ENCODE results near the gene ETV5. TPM values are rescaled to one million over a fixed set of nuclear protein-coding genes. Genes with fewer than 3 reads are reported as not detected.

The ETV5 gene
- total and polyA plus RNA-seq, 4 donors = 3.3 to 14.9 (median 5.5) TPM

GRCh38 chr3:186052096-186052840 lies 56.6 kb downstream of the ETV5 start:
- Histone ChIP-seq H3K27ac (ENCODE audit: low read depth in 1 of 2, low read length in 2 of 2) (no peak overlapping the region), H3K36me3 (ENCODE audit: control insufficient read depth in 4 of 4, insufficient read depth in 3 of 4, low read depth in 1 of 4, low read length in 3 of 4) (peaks cover 1 to 9% (median 5%) of the 10 kb centered on the region in 4 donors), H3K4me3 (ENCODE audit: low read depth in 1 of 3, low read length in 3 of 3) (no peak overlapping the region), H3K27me3 (ENCODE audit: control insufficient read depth in 4 of 4, insufficient read depth in 4 of 4, low read length in 3 of 4) (no peaks in the 10 kb centered on the region), H3K4me1 (ENCODE audit: control insufficient read depth in 4 of 4, insufficient read depth in 4 of 4, low read length in 3 of 4) (no peaks in the 10 kb centered on the region), H3K9me3 (ENCODE audit: control insufficient read depth in 4 of 4, low read length in 3 of 4) (no peaks in the 10 kb centered on the region), H3K9ac (ENCODE audit: low read depth in 1 of 2, low read length in 2 of 2) (no peak overlapping the region)
- TF ChIP-seq, protein P1, sequence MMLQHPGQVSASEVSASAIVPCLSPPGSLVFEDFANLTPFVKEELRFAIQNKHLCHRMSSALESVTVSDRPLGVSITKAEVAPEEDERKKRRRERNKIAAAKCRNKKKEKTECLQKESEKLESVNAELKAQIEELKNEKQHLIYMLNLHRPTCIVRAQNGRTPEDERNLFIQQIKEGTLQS (IDR thresholded peaks at IDR 0.05) = no peak
- TF ChIP-seq YY1 (IDR thresholded peaks at IDR 0.05) = no peak
- TF ChIP-seq, protein P2, sequence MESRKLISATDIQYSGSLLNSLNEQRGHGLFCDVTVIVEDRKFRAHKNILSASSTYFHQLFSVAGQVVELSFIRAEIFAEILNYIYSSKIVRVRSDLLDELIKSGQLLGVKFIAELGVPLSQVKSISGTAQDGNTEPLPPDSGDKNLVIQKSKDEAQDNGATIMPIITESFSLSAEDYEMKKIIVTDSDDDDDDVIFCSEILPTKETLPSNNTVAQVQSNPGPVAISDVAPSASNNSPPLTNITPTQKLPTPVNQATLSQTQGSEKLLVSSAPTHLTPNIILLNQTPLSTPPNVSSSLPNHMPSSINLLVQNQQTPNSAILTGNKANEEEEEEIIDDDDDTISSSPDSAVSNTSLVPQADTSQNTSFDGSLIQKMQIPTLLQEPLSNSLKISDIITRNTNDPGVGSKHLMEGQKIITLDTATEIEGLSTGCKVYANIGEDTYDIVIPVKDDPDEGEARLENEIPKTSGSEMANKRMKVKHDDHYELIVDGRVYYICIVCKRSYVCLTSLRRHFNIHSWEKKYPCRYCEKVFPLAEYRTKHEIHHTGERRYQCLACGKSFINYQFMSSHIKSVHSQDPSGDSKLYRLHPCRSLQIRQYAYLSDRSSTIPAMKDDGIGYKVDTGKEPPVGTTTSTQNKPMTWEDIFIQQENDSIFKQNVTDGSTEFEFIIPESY (IDR thresholded peaks at IDR 0.05) = no peak
- no peak for TF ChIP-seq GABPA (IDR thresholded peaks at IDR 0.05 in 1 of 2, conservative IDR thresholded peaks at IDR 0.05 in 1 of 2)
- no peak for TF ChIP-seq CTCF (IDR thresholded peaks at IDR 0.05; ENCODE audit: low read depth, low read length, missing input control)
- TF ChIP-seq FOXA1 (IDR thresholded peaks at IDR 0.05) = no peak
- no peak for DNase-seq (ENCODE audit: low spot score)
- 91% methylated on average over 7 of the region's 7 CpGs for WGBS

GRCh38 chr3:186049001-186049400 lies 59.9 kb downstream of the ETV5 start:
- Histone ChIP-seq H3K27me3 (ENCODE audit: control insufficient read depth in 4 of 4, insufficient read depth in 4 of 4, low read length in 3 of 4) (no peaks in the 10 kb centered on the region), H3K9me3 (ENCODE audit: control insufficient read depth in 4 of 4, low read length in 3 of 4) (no peaks in the 10 kb centered on the region), H3K27ac (ENCODE audit: low read depth in 1 of 2, low read length in 2 of 2) (no peak overlapping the region), H3K4me1 (ENCODE audit: control insufficient read depth in 4 of 4, insufficient read depth in 4 of 4, low read length in 3 of 4) (no peaks in the 10 kb centered on the region), H3K36me3 (ENCODE audit: control insufficient read depth in 4 of 4, insufficient read depth in 3 of 4, low read depth in 1 of 4, low read length in 3 of 4) (peaks cover 0 to 5% (median 3%) of the 10 kb centered on the region in 4 donors), H3K9ac (ENCODE audit: low read depth in 1 of 2, low read length in 2 of 2) (no peak overlapping the region), H3K4me3 (ENCODE audit: low read depth in 1 of 3, low read length in 3 of 3) (no peak overlapping the region)
- WGBS = 96% methylated on average over 4 of the region's 4 CpGs
- DNase-seq (ENCODE audit: low spot score) = no peak
- TF ChIP-seq HNF4A (conservative IDR thresholded peaks at IDR 0.05) (no peak), FOXA2 (IDR thresholded peaks at IDR 0.05) (no peak), FOXA1 (IDR thresholded peaks at IDR 0.05) (no peak), EGR1 (IDR thresholded peaks at IDR 0.05; ENCODE audit: low read depth in 2 of 2) (no peak), GABPA (IDR thresholded peaks at IDR 0.05 in 1 of 2, conservative IDR thresholded peaks at IDR 0.05 in 1 of 2) (no peak), HNF4G (IDR thresholded peaks at IDR 0.05) (no peak), JUND (IDR thresholded peaks at IDR 0.05) (no peak), RXRA (IDR thresholded peaks at IDR 0.05) (no peak), CTCF (IDR thresholded peaks at IDR 0.05; ENCODE audit: low read depth, low read length, missing input control) (no peak), RAD21 (IDR thresholded peaks at IDR 0.05) (no peak), NR2F2 (IDR thresholded peaks at IDR 0.05) (no peak), YY1 (IDR thresholded peaks at IDR 0.05) (no peak), TAF1 (conservative IDR thresholded peaks at IDR 0.05) (no peak)
- TF ChIP-seq, protein P2 (IDR thresholded peaks at IDR 0.05) = no peak
- TF ChIP-seq, protein P3, sequence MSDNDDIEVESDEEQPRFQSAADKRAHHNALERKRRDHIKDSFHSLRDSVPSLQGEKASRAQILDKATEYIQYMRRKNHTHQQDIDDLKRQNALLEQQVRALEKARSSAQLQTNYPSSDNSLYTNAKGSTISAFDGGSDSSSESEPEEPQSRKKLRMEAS (IDR thresholded peaks at IDR 0.05) = no peak
- TF ChIP-seq, protein P1 (IDR thresholded peaks at IDR 0.05) = no peak
